HG02885 (cell line): ENCODE measurements around the gene L1CAM.

Source experiments
- ATAC-seq: cut with Tn5 transposase; IDR thresholded peaks from one replicate; pipeline ENCODE4 v1.9.1; 2021; ENCODE audit warnings: mild to moderate bottlenecking; ENCODE audit not compliant: unreplicated experiment, poor library complexity

Gene L1CAM

GRCh38 chrX:153865685-153866084 is 20.3 kb downstream of the L1CAM start:
- ATAC-seq: no peak

- no peak for ATAC-seq
Observed at GRCh38 chrX:153865321-153865580, 20.7 kb downstream of the L1CAM start.

GRCh38 chrX:153864561-153865320 is 21.2 kb downstream of the L1CAM start:
- no peak for ATAC-seq

DNA sequence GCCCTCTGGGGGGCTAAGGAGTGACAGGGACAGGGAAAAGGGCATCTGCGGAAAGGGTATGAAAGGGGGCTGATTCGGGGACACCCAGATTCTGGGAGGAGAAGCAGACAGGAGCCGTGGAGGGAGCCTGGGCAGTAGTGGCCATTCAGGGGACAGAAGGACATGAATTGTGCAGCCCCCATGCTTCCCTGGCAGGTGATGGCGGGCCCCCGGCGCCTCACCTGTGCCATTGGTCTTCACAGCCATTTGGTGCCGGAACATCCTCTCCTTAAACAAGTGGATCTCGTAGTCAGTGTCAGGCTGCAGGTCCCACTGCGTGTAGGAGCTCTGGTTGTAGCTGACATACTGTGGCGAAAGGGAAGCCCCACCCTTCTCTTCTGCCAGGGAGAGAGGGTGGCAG is 21.9 kb downstream of the L1CAM start:
- no peak for ATAC-seq

GRCh38 chrX:153863251-153863991 is 22.6 kb downstream of the L1CAM start:
- ATAC-seq: no peak

DNA sequence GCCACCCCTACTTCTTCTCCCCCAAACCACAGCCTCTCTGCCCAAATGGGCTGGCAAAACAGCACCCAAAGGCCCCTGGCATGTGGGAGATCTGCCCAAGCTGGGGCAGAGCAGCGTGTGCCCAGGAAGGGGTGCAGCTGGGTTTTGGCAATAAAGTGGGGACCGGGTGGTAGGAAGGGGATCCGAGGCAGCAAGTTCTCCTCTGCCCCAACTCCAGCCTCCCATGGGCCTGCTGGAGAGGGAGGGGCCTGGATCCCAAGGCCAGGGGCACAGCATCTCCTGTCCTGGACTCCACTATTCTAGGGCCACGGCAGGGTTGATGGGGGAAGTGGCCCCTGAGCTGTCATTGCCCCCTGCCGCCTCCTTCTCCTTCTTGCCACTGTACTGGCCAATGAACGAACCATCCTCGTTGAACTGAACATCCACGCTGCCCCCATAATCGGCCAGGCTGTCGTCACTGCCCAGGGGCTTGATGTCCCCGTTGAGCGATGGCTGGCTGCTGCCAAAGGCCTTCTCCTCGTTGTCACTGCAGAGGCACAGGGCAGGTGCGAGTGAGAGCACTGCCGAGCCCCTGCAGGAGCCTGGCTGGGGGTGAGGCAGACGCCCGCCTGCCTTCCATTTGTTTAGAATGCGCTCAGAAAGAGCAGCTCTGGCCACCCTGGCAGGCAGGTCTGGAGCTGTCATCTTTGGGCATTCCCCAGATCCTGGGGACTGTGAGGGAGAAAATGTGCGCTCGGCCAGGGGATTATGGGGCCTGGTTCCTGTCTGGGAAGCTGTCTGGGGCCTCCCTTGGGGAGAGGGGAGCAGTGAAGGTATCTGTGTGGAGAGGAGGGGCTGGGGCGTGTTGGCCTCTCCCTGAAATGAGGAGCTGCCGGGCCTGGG is 23.4 kb downstream of the L1CAM start:
- ATAC-seq: no peak

- no peak for ATAC-seq
Observed at GRCh38 chrX:153861733-153862310, 24.2 kb downstream of the L1CAM start.

DNA sequence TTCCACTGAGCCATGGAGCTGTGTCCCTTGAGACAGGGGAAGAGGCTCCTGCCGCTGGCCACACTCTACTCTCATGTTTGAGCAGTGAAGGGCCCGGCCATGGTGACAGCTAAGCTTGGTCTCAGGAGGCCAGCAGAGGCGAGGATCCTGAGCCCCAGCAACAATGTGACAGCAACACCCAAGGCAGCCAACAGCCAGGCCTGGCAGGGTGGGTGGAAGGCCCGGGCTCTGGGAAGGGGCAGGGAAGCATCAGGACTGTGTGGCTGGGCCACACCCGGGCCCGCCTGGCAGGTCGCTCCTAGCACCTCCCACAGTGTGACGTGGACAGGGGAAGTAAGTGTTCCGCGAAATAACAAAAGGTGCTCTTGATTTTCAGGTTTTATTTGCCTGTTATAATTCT is 24.8 kb downstream of the L1CAM start:
- ATAC-seq: no peak

DNA sequence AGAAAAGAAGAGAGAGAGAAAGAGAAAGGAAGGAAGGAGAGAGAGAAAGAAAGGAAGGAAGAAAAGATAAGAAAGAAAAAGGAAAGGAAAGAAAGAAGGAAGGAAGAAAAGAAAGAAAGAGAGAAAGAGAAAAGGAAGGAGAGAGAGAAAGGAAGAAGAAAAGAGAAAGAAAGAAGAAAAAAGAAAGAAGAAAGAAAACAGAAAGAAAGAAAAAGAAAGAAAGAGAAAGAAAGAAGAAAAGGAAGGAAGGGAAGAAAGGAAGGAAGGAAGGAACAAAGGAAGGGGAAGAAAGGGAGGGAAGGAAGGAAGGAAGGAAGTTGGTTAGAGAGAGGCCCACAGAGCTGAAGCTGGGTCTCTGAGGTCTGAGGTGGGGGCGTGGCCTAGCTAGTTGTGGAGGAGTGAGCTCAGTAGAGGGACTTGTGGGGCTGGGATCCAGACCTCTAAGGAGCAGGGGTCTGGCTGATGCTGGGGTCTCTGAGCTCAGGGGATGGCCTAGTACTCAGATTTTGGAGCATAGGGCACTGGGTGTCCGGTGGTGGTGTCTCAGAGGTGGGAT is 28.5 kb downstream of the L1CAM start:
- ATAC-seq: no peak

DNA sequence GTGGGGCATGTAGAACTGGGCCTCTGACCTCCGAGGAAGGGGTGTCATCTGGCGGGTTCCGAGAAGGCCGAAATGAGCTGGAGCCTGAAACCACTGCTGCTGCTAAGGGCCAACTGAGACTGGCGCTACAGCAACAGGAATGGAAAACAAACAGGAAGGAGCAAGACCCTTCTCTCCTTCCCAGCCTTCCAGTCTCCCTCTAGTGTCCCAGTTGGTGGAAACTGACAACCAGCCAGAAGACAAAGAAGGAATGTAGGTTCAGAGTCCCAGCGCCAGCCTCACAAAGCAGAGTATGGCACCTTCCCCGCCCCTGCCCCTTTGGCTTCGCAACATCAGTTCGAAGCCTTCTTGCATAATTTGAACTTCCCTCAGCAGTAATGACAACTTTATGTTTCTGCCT is 31.3 kb downstream of the L1CAM start:
- no peak for ATAC-seq

DNA sequence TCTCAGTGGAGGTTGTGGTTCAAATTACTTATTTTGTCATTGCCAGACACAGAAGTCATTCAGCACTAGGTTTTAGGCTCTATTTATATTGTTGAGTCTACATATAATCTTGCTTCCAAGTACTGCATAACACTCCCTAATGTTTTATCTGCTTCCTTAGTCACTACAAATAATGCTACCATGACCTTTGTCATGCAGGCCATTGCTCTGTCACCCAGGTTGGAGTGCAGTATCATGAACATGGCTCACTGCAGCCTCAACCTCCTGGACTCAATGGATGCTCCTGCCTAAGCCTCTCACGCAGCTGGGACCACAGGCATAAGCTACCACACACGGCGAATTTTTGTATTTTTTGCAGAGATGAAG is 32.1 kb downstream of the L1CAM start:
- ATAC-seq: no peak

DNA sequence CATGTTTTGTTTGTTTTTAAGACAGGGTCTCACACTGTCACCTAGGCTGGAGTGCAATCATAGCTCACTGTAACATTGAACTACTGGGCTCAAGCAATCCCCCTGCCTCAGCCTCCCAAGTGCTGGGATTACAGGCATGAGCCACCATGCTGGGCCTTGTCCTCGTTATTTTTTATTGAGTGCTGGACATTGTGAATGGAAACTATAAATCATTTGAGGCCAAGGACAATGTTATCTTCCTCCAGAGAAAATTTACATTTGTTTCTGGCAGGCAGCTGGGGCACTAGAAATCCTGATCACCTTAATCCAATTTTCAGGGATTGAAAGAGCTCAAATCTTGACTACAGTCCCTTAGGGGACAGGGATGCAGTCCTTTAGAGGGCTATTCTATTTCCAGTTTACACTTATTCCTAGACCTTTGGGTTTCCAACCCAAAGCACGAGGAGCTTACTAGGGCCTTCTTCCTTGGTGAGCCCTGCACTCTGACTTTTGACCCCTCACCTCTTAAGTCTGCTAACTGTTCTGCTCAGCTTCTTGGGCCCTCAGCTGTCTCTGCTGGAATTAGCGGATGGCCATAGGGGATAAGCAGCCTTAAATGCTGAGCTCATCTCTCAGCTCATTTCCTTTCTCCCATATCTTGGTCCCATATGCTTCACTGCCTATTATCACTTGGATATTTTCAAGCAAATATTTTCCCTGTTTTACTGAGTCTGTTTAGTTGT is 32.6 kb downstream of the L1CAM start:
- ATAC-seq: no peak

- ATAC-seq: no peak
Observed at GRCh38 chrX:153851981-153852380, 34.0 kb downstream of the L1CAM start.

GRCh38 chrX:153848325-153848724 is 37.6 kb downstream of the L1CAM start:
- no peak for ATAC-seq

GRCh38 chrX:153845842-153846241 is 40.1 kb downstream of the L1CAM start:
- no peak for ATAC-seq

GRCh38 chrX:153845195-153845594 is 40.8 kb downstream of the L1CAM start:
- no peak for ATAC-seq

GRCh38 chrX:153844509-153845082 is 41.4 kb downstream of the L1CAM start:
- ATAC-seq: no peak

- ATAC-seq: no peak
Observed at GRCh38 chrX:153836921-153837320, 49.1 kb downstream of the L1CAM start.

- no peak for ATAC-seq
Observed at GRCh38 chrX:153832728-153833127, 53.2 kb downstream of the L1CAM start.
